Lower leg skin (tissue), 4 donors: ENCODE measurements around the gene SPINT1. TPM values are rescaled to one million over a fixed set of nuclear protein-coding genes. Genes with fewer than 3 reads are reported as not detected.

Experiments
- DNase-seq, 2 donors: peaks; one replicate each; pipeline ENCODE4 v3.0.0-alpha.2; 2019; ENCODE audit warnings: low spot score in 2 of 2
- H3K4me3 ChIP-seq: fragments of 200-600 bp; sonication (generic); 2 replicates; pipeline ENCODE4 v1.5.1; 2017; ENCODE audit warnings: mild to moderate bottlenecking, low read depth; ENCODE audit not compliant: poor library complexity, severe bottlenecking
- CTCF ChIP-seq, 3 donors: fragments of 450-650 bp; IDR thresholded peaks; one replicate each; pipeline ENCODE4 v1.5.1; 2016; ENCODE audit warnings: antibody characterized with exemption in 3 of 3, mild to moderate bottlenecking in 3 of 3, moderate library complexity in 2 of 3
- POLR2A ChIP-seq, 2 donors: fragments of 450-650 bp; IDR thresholded peaks; one replicate each; pipeline ENCODE4 v1.6.1; 2016 to 2017; ENCODE audit warnings: antibody characterized with exemption in 2 of 2, mild to moderate bottlenecking in 1 of 2, moderate library complexity in 1 of 2
- WGBS, 2 donors: methylation state at CpG; one replicate each; pipeline ENCODE4 v1.1.5; 2018; 5-methylcytosine and 5-hydroxymethylcytosine counted together
- intact Hi-C: fragments of 100-400 bp; cut with DNase I; formaldehyde crosslinking; loops from one replicate; pipeline ENCODE4 v1.15.0; 2023; ENCODE audit warnings: low total_unique reads
- total RNA-seq, 4 donors: library from RNA; depleted of rRNA; stranded (reverse); fragments of >200 nt; gene quantifications; one replicate each; pipeline ENCODE4 v1.1.0, GENCODE V29; 2016

The SPINT1 gene
- total RNA-seq, 4 donors from 2014 or later = 428 to 515 (median 502) TPM

- no peak for TF ChIP-seq CTCF (IDR thresholded peaks at IDR 0.05)
- TF ChIP-seq POLR2A (IDR thresholded peaks at IDR 0.05) = no peak
- peak overlapping the region; percentile 46 for H3K4me3 ChIP-seq
- intact Hi-C loops = no loop called here
- DNase-seq = no peak
- WGBS, 2 donors = 1 to 2% methylated on average over 21 to 28 of the region's 28 CpGs
Measured at GRCh38 chr15:40844696-40845030, 815 bp downstream of the SPINT1 start.

GRCh38 chr15:40845036-40845435 is 1.2 kb downstream of the SPINT1 start:
- H3K4me3 ChIP-seq = peak overlapping the region; percentile 46
- TF ChIP-seq POLR2A (IDR thresholded peaks at IDR 0.05) (no peak), CTCF (IDR thresholded peaks at IDR 0.05) (no peak)
- intact Hi-C loops = no loop called here
- WGBS, 2 donors = 19 to 22% methylated on average over 12 of the region's 12 CpGs
- no peak for DNase-seq

GRCh38 chr15:40845511-40846284 is 1.9 kb downstream of the SPINT1 start:
- no peak overlapping the region for H3K4me3 ChIP-seq
- TF ChIP-seq CTCF (IDR thresholded peaks at IDR 0.05) (no peak), POLR2A (IDR thresholded peaks at IDR 0.05) (no peak)
- DNase-seq = peak in 1 of 2 donors; percentile 78
- 49 to 60% methylated on average over 8 of the region's 8 CpGs for WGBS, 2 donors
- intact Hi-C loops = no loop called here

- intact Hi-C loops = no loop called here
- TF ChIP-seq POLR2A (IDR thresholded peaks at IDR 0.05) (no peak), CTCF (IDR thresholded peaks at IDR 0.05) (no peak)
- no peak overlapping the region for H3K4me3 ChIP-seq
- no peak for DNase-seq
Measured at GRCh38 chr15:40846841-40847222, 3.0 kb downstream of the SPINT1 start.

GRCh38 chr15:40847223-40847961 is 3.5 kb downstream of the SPINT1 start:
- intact Hi-C loops = no loop called here
- 41 to 61% methylated on average over 7 of the region's 7 CpGs for WGBS, 2 donors
- H3K4me3 ChIP-seq = no peak overlapping the region
- DNase-seq = peak in 1 of 2 donors; percentile 67
- TF ChIP-seq POLR2A (IDR thresholded peaks at IDR 0.05) (no peak), CTCF (IDR thresholded peaks at IDR 0.05) (no peak)
